Fibroblast of the aortic adventitia (primary cell): Measurements from ENCODE around the gene SLC51A. TPM values are rescaled to one million over a fixed set of nuclear protein-coding genes. Genes with fewer than 3 reads are reported as not detected.

ENCODE experiments used
- DNase-seq: peaks from one replicate; pipeline ENCODE4 v3.0.0-alpha.2; 2010; ENCODE audit warnings: low read depth
- H3K4me3 ChIP-seq: 2 replicates; pipeline ENCODE4 v1.5.1; 2011; ENCODE audit warnings: low read depth, mild to moderate bottlenecking, control low read depth, low read length, moderate library complexity
- total RNA-seq: library from RNA; depleted of rRNA; stranded (reverse); fragments of >200 nt; gene quantifications from 2 replicates; pipeline ENCODE4 v1.2.3, GENCODE V29; 2012; ENCODE audit warnings: low replicate concordance
- TF ChIP-seq, protein P1 (sequence below): IDR thresholded peaks from 2 replicates; pipeline ENCODE4 v1.5.1; 2011; ENCODE audit warnings: mild to moderate bottlenecking, low read length, control low read depth, inconsistent platforms; ENCODE audit not compliant: insufficient read depth

The SLC51A gene
- total RNA-seq, 1 donor, result not detected

DNA sequence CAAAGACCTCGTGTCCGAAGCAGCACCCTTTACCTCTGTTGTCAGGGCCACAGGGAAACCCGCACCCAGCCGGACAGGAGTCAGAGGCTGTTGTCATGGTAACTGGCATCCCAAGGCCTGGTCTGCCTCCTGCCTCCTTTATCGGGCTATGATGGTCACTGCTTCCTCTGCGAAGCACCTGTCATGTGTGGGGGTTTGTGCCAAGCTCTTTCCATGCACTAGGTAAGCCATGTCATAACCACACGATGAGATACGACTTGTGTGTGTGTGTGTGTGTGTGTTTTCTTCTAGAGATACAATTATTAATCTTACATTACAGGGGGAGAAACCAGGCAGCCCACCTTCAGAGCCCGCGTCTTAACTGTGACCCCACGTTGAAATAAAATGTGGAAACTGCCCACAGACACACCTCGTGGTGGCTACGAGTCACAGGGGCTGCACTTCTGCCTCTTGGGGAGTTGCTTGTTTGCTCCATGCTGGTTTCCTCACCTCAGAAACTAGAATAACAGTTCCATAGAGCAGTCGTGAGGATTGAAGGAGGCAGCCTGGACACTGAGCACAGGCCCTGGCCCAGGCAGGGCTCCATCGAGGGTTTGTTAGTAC lies 23.1 kb upstream of the SLC51A start:
- no peak for DNase-seq

DNA sequence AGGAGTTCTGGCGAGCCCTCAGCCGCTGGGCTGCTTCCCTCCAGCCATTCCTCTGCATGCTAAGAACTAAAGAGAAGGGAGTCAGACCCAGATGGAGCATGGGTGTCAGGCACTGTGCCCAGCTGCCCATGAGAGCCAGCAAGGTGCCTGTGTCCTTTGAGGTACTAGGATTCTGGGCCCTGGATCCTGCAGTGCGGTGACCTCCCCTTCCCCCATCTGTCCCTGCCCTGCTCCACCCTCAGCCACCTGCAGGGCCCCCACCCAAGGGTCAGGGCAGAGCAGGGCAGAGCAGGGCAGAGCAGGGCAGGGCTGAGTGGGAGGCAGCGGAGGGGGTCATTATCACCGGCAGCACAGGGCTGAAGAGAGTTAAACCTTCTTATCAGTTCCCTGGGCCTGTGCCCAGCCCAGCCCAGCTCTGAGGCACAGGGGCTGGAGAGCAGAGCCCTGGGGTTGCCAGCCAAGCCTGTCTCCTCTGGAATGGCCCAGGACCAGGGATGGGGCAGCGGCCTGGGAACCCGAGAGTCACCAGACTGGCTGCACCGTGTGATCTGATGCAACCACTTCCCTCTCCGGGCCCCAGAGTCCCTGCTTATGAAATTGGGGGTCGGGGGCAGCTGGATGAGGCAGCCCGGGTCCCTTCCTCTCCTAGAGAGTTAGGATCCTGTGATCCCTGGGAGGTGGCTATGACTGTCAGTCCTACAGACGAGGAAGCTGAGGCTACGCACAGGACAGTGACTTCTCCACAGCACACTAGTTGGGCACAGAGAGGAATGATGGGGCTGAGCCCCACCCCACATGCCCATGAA lies 22.4 kb upstream of the SLC51A start:
- no peak for DNase-seq
- no peak overlapping the region for H3K4me3 ChIP-seq
- TF ChIP-seq, protein P1, sequence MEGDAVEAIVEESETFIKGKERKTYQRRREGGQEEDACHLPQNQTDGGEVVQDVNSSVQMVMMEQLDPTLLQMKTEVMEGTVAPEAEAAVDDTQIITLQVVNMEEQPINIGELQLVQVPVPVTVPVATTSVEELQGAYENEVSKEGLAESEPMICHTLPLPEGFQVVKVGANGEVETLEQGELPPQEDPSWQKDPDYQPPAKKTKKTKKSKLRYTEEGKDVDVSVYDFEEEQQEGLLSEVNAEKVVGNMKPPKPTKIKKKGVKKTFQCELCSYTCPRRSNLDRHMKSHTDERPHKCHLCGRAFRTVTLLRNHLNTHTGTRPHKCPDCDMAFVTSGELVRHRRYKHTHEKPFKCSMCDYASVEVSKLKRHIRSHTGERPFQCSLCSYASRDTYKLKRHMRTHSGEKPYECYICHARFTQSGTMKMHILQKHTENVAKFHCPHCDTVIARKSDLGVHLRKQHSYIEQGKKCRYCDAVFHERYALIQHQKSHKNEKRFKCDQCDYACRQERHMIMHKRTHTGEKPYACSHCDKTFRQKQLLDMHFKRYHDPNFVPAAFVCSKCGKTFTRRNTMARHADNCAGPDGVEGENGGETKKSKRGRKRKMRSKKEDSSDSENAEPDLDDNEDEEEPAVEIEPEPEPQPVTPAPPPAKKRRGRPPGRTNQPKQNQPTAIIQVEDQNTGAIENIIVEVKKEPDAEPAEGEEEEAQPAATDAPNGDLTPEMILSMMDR, result no peak

More for the DNA sequence above, 23.1 kb upstream of the SLC51A start:
- H3K4me3 ChIP-seq, result no peak overlapping the region
- TF ChIP-seq, protein P1, result no peak

DNA sequence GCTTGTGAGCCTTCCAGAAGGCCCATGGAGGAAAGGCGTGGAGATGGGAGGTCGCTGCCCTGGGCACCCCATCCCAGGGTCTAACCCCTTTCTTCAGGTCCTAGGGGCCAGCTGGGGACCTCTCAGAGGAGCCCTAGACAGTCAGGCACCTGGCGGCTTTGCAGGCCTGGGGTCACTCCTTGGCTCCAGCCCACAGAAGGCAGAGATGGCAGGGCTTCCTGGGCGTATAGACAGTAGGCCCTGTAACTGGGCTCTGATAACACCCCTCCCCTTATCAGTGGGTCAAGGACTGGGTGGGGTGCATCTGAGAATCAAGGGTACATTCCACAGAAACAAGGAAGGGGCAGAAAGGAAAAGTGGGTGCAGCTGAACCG lies 21.8 kb upstream of the SLC51A start:
- TF ChIP-seq, protein P1, result no peak
- H3K4me3 ChIP-seq, result no peak overlapping the region
- DNase-seq, result no peak

DNA sequence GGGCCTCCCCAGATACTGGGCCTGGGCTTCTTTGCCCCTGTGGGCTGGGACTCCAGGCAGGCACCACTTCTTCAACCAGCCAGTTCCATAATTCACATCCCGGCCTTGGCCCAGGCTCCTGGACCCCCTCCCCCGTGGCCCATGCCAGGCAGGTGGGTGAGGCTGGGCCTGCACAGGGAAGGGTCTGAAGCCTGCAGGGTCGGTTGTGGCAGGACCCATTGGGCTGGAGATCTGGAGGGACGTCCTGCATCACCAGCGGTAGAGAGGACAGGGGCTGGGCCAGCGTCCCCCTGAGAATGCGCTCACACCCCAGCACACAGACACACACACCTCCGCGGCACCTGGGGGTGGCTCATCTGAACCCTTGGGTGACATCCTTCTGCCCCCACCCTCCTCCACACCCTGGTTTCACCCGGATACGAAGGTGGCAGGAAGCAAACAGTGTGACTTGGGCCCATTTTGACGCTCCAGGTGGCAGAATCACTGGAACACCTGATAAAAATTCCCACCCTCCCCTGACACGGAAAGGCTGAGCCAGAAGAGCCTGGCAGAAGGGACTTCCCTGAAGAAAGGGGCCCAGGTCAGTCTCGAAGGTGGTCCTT lies 20.6 kb upstream of the SLC51A start:
- no peak overlapping the region for H3K4me3 ChIP-seq
- TF ChIP-seq, protein P1, result no peak
- DNase-seq, result no peak

DNA sequence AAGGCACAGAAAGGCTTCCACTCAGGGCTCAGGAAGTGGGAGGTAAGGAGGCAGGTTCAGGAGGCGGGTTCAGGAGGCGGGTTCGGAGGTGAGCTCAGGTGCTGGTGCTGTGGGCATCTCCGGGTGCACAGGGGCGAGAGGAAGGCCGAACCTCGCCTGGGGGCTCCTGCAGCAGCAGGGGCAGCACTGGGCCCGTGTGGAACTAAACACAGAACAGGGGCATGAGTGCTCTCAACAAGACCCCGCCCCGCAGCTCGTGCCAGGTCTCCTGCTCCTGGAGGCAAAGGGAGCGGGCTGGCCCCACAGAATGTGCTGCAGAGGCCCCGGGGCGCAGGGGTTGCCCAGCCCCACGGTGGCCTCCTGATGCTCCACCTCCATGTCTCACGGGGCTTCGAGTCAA lies 18.8 kb upstream of the SLC51A start:
- TF ChIP-seq, protein P1, result no peak
- no peak overlapping the region for H3K4me3 ChIP-seq
- DNase-seq, result no peak

DNA sequence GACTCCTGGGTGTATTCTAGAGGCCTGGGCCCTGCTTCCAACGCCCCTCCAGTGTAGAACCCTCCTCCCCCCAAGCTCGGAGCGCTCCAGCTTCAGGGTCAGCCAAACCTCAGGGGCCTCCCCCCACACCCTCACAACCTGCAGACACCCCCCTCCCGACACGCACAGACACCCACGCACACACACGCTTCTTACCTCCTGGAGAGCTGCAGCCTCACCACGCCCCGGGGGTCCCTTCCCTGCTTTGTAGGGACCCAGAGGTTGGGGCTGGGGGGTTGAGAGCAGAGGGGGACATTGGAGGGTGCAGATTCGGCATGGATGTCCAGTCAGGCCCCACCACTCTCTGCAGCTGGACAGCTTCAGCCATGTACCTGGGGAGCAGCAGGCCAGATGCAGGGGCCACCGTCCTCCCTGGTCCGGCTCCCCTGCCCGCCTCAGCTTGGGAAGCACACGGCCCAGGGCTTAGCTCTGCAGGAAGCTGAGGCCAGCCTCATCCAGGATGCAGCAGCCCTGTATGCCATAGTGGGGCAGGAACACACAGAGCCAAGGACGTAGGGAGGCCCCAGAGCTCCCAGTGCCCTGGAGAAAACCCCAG lies 18.2 kb upstream of the SLC51A start:
- TF ChIP-seq, protein P1, result no peak
- no peak for DNase-seq
- no peak overlapping the region for H3K4me3 ChIP-seq
